ENCODE data around the gene GNB4. TPM values are rescaled to one million over a fixed set of nuclear protein-coding genes. Genes with fewer than 3 reads are reported as not detected.

The GNB4 gene
- total RNA-seq, 1 experiment from 2014 or later = 5.1 TPM

GRCh38 chr3:179375091-179375999 is 75.9 kb downstream of the GNB4 start:
- Histone ChIP-seq H3K4me1 (no peaks in the 10 kb centered on the region), H3K4me3 (ENCODE audit: low read depth, low read length) (no peak overlapping the region), H3K36me3 (ENCODE audit: control insufficient read depth, insufficient read depth, low read length) (no peaks in the 10 kb centered on the region; the same call in 1 of the 2 replicates), H3K9me3 (no peaks in the 10 kb centered on the region), H3K27me3 (replicated peaks; ENCODE audit: control insufficient read depth, insufficient read depth, low read length) (no peaks in the 10 kb centered on the region)
- H3K9me3 Mint-ChIP-seq (ENCODE audit: unreplicated experiment) = no peaks in the 10 kb centered on the region
- intact Hi-C loops (cut with micrococcal nuclease; ENCODE audit: unreplicated experiment) = no loop called here
- H3K4me1 Mint-ChIP-seq (ENCODE audit: low read depth, unreplicated experiment) = no peaks in the 10 kb centered on the region
- POLR2A ChIA-PET = no interaction called here
- CTCF ChIA-PET = no interaction called here
- BruUV-seq (replicated peaks) = no TSS peak
- DNase-seq = no peak
- peaks cover 53% of the 10 kb centered on the region for H3K36me3 Mint-ChIP-seq (ENCODE audit: insufficient read depth, unreplicated experiment)
- H3K4me3 Mint-ChIP-seq (ENCODE audit: unreplicated experiment) = no peak overlapping the region
- no peak overlapping the region for H3K27ac Mint-ChIP-seq (ENCODE audit: unreplicated experiment)
- no peak for TF ChIP-seq CTCF (IDR thresholded peaks at IDR 0.05; ENCODE audit: insufficient read depth in 1 of 2, low read depth in 1 of 2, low read length in 1 of 2, severe bottlenecking in 1 of 2, unreplicated experiment in 1 of 2)
- no peaks in the 10 kb centered on the region for H3K27me3 Mint-ChIP-seq (ENCODE audit: insufficient read depth, unreplicated experiment)

- Mint-ChIP-seq H3K27me3 (ENCODE audit: insufficient read depth, unreplicated experiment) (no peaks in the 10 kb centered on the region), H3K27ac (ENCODE audit: unreplicated experiment) (no peak overlapping the region), H3K4me1 (ENCODE audit: low read depth, unreplicated experiment) (no peaks in the 10 kb centered on the region), H3K9me3 (ENCODE audit: unreplicated experiment) (no peaks in the 10 kb centered on the region), H3K36me3 (ENCODE audit: insufficient read depth, unreplicated experiment) (peaks cover 40% of the 10 kb centered on the region), H3K4me3 (ENCODE audit: unreplicated experiment) (no peak overlapping the region)
- ChIA-PET CTCF (no interaction called here), POLR2A (no interaction called here)
- no peak for DNase-seq
- Histone ChIP-seq H3K27me3 (replicated peaks; ENCODE audit: control insufficient read depth, insufficient read depth, low read length) (no peaks in the 10 kb centered on the region), H3K4me1 (no peaks in the 10 kb centered on the region), H3K4me3 (ENCODE audit: low read depth, low read length) (no peak overlapping the region), H3K9me3 (no peaks in the 10 kb centered on the region), H3K36me3 (ENCODE audit: control insufficient read depth, insufficient read depth, low read length) (no peaks in the 10 kb centered on the region; the same call in none of the 2 replicates)
- intact Hi-C loops (cut with micrococcal nuclease; ENCODE audit: unreplicated experiment) = no loop called here
- BruUV-seq (replicated peaks) = no TSS peak
- no peak for TF ChIP-seq CTCF (IDR thresholded peaks at IDR 0.05; ENCODE audit: insufficient read depth in 1 of 2, low read depth in 1 of 2, low read length in 1 of 2, severe bottlenecking in 1 of 2, unreplicated experiment in 1 of 2)
These were observed 77.3 kb downstream of the GNB4 start for GRCh38 chr3:179373938-179374337.

GRCh38 chr3:179369621-179370020 is 81.6 kb downstream of the GNB4 start:
- Histone ChIP-seq H3K4me3 (ENCODE audit: low read depth, low read length) (no peak overlapping the region), H3K4me1 (no peaks in the 10 kb centered on the region), H3K27me3 (replicated peaks; ENCODE audit: control insufficient read depth, insufficient read depth, low read length) (no peaks in the 10 kb centered on the region), H3K9me3 (no peaks in the 10 kb centered on the region), H3K36me3 (ENCODE audit: control insufficient read depth, insufficient read depth, low read length) (no peaks in the 10 kb centered on the region; the same call in 1 of the 2 replicates)
- ChIA-PET POLR2A (no interaction called here), CTCF (no interaction called here)
- DNase-seq = no peak
- no TSS peak for BruUV-seq (replicated peaks)
- Mint-ChIP-seq H3K4me1 (ENCODE audit: low read depth, unreplicated experiment) (no peaks in the 10 kb centered on the region), H3K27ac (ENCODE audit: unreplicated experiment) (no peak overlapping the region), H3K36me3 (ENCODE audit: insufficient read depth, unreplicated experiment) (peaks cover 27% of the 10 kb centered on the region), H3K9me3 (ENCODE audit: unreplicated experiment) (no peaks in the 10 kb centered on the region), H3K27me3 (ENCODE audit: insufficient read depth, unreplicated experiment) (no peaks in the 10 kb centered on the region), H3K4me3 (ENCODE audit: unreplicated experiment) (no peak overlapping the region)
- TF ChIP-seq CTCF (IDR thresholded peaks at IDR 0.05; ENCODE audit: insufficient read depth in 1 of 2, low read depth in 1 of 2, low read length in 1 of 2, severe bottlenecking in 1 of 2, unreplicated experiment in 1 of 2) = no peak
- intact Hi-C loops (cut with micrococcal nuclease; ENCODE audit: unreplicated experiment) = no loop called here

All from Caco-2 (cell line).